WI38 (cell line): ENCODE data around the gene PRRC2C.

ENCODE experiments used
- H3K4me3 ChIP-seq: 2 replicates; pipeline ENCODE4 v1.5.1; 2011; ENCODE audit warnings: low read depth, mild to moderate bottlenecking, control low read depth, low read length
- TF ChIP-seq, protein P1 (sequence below): IDR thresholded peaks from 2 replicates; pipeline ENCODE4 v1.5.1; 2012; ENCODE audit warnings: low read depth, mild to moderate bottlenecking, control low read depth, low read length

The PRRC2C gene

DNA sequence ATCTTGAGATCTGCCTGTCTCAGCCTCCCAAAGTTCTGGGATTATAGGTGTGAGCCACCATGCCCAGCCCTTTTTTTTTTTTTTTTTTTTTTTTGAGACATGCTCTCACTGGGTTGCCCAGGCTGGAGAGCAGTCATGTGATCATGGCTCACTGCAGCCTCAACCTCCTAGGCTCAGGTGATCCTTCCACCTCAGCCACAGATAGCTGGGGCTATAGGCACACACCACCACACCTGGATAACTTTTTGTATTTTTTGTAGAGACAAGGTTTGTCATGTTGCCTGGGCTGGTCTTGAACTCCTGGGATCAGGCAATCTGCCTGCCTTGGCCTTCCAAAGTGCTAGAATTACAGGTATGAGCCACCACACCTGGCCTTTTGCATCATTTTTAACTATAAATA lies 17.7 kb upstream of the PRRC2C start:
- TF ChIP-seq, protein P1, sequence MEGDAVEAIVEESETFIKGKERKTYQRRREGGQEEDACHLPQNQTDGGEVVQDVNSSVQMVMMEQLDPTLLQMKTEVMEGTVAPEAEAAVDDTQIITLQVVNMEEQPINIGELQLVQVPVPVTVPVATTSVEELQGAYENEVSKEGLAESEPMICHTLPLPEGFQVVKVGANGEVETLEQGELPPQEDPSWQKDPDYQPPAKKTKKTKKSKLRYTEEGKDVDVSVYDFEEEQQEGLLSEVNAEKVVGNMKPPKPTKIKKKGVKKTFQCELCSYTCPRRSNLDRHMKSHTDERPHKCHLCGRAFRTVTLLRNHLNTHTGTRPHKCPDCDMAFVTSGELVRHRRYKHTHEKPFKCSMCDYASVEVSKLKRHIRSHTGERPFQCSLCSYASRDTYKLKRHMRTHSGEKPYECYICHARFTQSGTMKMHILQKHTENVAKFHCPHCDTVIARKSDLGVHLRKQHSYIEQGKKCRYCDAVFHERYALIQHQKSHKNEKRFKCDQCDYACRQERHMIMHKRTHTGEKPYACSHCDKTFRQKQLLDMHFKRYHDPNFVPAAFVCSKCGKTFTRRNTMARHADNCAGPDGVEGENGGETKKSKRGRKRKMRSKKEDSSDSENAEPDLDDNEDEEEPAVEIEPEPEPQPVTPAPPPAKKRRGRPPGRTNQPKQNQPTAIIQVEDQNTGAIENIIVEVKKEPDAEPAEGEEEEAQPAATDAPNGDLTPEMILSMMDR: no peak

DNA sequence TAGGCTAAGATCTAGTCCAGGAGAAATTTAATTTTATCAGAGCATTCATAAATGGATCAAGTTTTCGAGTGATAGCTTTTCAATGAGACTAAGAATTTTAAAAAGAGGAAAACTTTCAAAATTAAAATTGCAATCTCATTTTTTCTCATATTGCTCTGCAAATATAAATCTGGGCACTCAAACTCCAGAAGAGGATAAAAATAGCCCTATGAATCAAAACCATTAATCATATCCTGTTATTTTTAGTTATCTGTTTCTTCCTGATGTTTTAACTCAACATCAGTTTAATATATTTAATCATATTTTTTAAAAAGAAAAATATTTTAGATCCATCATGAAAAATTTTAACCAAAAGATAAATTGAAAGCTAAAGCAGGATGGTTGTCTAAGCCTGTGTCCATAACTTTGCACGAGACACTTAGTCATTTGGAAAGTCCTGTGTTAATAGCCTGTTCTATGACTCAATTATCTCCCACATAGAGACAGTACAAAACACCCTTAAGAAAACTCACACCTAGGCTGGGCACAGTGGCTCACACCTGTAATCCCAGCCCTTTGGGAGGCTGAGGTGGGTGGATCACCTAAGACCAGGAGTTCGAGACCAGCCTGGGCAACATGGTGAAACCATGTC lies 17.1 kb upstream of the PRRC2C start:
- TF ChIP-seq, protein P1: no peak
- no peak overlapping the region for H3K4me3 ChIP-seq

More for the DNA sequence above, 17.7 kb upstream of the PRRC2C start:
- H3K4me3 ChIP-seq: no peak overlapping the region

- TF ChIP-seq, protein P1: no peak
- H3K4me3 ChIP-seq: no peak overlapping the region
Observed at GRCh38 chr1:171470726-171471125, 14.6 kb upstream of the PRRC2C start.

DNA sequence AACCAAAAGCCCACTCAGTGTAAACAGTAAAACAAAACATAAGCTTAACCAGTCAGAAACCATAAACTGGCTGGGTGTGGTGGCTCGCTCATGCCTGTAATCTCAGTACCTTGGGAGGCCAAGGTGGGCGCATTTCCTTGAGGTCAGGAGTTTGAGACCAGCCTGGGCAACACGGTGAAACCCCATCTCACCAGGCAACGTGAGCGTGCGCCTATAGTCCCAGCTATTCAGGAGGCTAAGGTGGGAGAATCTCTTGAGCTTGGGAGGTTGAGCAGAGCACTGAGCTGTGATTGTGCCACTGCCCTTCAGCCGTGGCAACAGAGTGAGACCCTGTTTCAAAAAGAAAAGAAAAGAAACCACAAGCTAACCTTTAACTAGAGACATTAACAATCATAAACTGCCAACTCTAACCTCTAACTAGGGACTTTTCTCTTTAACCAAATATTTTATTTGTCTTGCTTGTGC lies 13.1 kb upstream of the PRRC2C start:
- TF ChIP-seq, protein P1: no peak
- no peak overlapping the region for H3K4me3 ChIP-seq

DNA sequence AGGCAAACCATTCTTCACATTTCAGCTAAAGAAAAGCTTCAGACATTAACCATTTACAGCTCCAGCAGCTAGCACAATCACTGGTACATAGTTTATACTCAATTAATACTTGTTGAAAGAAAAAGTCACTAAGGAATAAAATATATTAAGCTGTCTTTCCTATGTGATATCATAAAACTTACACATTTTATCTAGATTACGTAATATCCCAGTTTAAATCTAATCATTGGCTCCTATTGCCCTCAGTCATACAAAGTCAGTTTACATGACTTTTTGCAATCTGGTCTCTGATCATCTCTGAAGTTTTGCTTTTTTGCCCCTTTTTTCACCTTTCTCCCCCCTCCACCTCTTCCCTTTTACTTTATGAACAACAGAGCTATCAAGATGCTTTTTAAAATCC lies 8.5 kb upstream of the PRRC2C start:
- TF ChIP-seq, protein P1: no peak
- no peak overlapping the region for H3K4me3 ChIP-seq

GRCh38 chr1:171477804-171478203 lies 7.5 kb upstream of the PRRC2C start:
- TF ChIP-seq, protein P1: no peak
- no peak overlapping the region for H3K4me3 ChIP-seq

GRCh38 chr1:171480035-171480434 lies 5.3 kb upstream of the PRRC2C start:
- TF ChIP-seq, protein P1: no peak
- H3K4me3 ChIP-seq: no peak overlapping the region
